D721Med (cell line): ENCODE results near the gene SYNE1.

Experiments used
- DNase-seq: peaks from one replicate; pipeline ENCODE4 v3.0.0; 2011; ENCODE audit warnings: low spot score; ENCODE audit not compliant: insufficient read length
- FAIRE-seq: peaks from 2 replicates; lab custom pipeline; 2011; peaks lifted over from hg19 to GRCh38; lab: Jason Lieb, UNC
- CTCF ChIP-seq: IDR thresholded peaks from 2 replicates; pipeline ENCODE4 v1.5.1; 2012; ENCODE audit warnings: mild to moderate bottlenecking, control low read depth; ENCODE audit not compliant: insufficient read depth; ENCODE audit errors: missing control alignments

The SYNE1 gene

DNA sequence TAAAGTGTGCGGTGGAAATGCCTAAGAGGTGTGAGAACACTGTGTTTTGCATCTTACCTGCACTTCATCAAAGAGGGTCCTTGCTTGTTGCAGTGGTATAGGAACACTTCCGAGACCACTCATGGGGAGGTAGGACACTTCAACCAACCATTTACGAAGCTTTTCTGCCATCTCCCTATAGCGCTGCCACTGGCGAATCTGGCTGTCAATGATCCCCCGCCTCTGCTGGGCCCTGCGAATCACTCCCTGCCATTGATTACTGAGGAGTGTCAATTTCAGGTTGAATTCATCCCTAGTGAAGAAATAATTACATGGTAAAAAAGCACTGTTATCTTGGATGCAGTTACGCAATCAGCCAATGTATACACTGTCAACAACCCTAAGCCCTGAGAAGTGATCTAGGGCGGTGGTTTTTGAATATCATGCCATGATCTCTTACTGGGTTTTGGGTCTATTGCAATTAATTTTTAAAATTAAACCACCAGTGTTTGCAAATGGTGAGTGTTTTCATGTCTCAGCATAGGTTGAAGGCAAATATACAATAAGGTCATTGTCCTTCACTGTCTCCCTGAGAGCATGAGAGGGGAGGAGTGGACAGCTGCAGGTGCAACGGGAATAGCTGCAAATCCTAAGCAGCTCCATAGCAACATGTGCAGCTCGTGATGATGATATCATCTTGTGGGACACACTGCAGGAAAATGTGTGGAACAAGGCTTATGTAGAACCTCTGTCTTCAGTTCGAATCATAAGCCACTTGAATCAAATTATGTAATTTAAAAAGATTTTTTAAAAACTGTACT is 429.0 kb downstream of the SYNE1 start:
- DNase-seq: no peak
- no peak for FAIRE-seq

GRCh38 chr6:152206072-152206818 is 430.9 kb downstream of the SYNE1 start:
- TF ChIP-seq CTCF: peak; percentile 31
- DNase-seq (no peak), FAIRE-seq (no peak)

More for the DNA sequence above, 429.0 kb downstream of the SYNE1 start:
- TF ChIP-seq CTCF: no peak

- DNase-seq (no peak), FAIRE-seq (no peak)
- TF ChIP-seq CTCF: no peak
Measured at GRCh38 chr6:152204591-152204990, 432.6 kb downstream of the SYNE1 start.

DNA sequence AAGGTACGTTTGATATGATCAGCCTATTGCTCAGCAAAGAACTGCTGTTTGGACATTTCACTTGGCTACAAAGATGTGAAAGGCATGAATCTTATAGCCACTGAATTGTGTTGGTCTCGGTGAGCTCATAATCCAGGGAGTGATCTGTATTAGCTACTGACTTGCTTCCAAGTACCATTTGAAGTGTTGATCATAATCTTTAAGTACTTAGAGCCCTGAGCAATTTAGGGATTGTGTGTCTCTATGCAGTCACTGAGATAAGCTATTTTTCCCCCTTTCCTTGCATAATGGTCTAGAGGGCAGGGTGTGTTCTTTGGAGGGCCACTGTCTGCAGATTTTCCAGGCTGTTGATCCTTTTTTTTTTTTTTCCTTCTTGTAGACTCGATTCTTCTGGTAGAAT is 436.0 kb downstream of the SYNE1 start:
- no peak for TF ChIP-seq CTCF
- DNase-seq: peak; percentile 46
- peak; percentile 96 for FAIRE-seq

GRCh38 chr6:152195896-152196295 is 441.3 kb downstream of the SYNE1 start:
- DNase-seq: no peak
- no peak for TF ChIP-seq CTCF
- FAIRE-seq: no peak

DNA sequence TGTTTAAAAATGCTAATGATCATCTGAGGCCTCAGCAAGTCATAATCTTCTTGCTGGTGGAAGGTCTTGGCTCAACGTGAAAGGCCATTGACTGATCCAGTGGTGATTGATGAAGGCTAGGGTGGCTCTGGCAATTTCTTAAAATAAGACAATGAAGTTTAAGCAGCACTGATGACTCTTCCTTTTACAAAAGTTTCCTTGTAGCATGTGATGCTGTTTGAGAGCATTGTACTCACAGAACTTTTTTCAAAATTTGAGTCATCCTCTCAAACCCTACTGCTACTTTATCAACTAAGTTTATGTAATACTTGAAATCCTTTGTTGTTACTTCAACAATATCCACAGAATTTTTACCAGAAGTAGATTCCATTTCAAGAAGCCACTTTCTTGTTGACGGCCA is 447.4 kb downstream of the SYNE1 start:
- TF ChIP-seq CTCF: no peak
- FAIRE-seq: no peak

More for the DNA sequence above, 447.4 kb downstream of the SYNE1 start:
- no peak for DNase-seq
